ENCODE results near the gene GAREM1. TPM values are rescaled to one million over a fixed set of nuclear protein-coding genes. Genes with fewer than 3 reads are reported as not detected.

GAREM1 gene
- total RNA-seq, 1 experiment from 2014 or later: 1.1 TPM

GRCh38 chr18:32277549-32277948 is 193.1 kb downstream of the GAREM1 start:
- Histone ChIP-seq H3K27me3 (no peaks in the 10 kb centered on the region), H3K9me3 (no peaks in the 10 kb centered on the region), H3K4me3 (no peak overlapping the region), H3K36me3 (no peaks in the 10 kb centered on the region)
- DNase-seq: no peak

GRCh38 chr18:32276906-32277305 is 193.8 kb downstream of the GAREM1 start:
- Histone ChIP-seq H3K9me3 (no peaks in the 10 kb centered on the region), H3K27me3 (no peaks in the 10 kb centered on the region), H3K4me3 (no peak overlapping the region), H3K36me3 (no peaks in the 10 kb centered on the region)
- no peak for DNase-seq

- Histone ChIP-seq H3K36me3 (no peaks in the 10 kb centered on the region), H3K9me3 (no peaks in the 10 kb centered on the region), H3K4me3 (no peak overlapping the region), H3K27me3 (no peaks in the 10 kb centered on the region)
- DNase-seq: no peak
These were observed 194.4 kb downstream of the GAREM1 start for GRCh38 chr18:32276256-32276655.

GRCh38 chr18:32275221-32275620 is 195.5 kb downstream of the GAREM1 start:
- H3K27me3 ChIP-seq: no peaks in the 10 kb centered on the region
- no peaks in the 10 kb centered on the region for H3K9me3 ChIP-seq
- H3K4me3 ChIP-seq: no peak overlapping the region
- H3K36me3 ChIP-seq: no peaks in the 10 kb centered on the region
- DNase-seq: no peak

- Histone ChIP-seq H3K9me3 (no peaks in the 10 kb centered on the region), H3K4me3 (no peak overlapping the region), H3K36me3 (no peaks in the 10 kb centered on the region), H3K27me3 (no peaks in the 10 kb centered on the region)
- DNase-seq: no peak
These were observed 196.4 kb downstream of the GAREM1 start for GRCh38 chr18:32274307-32274706.

GRCh38 chr18:32271672-32272208 is 198.9 kb downstream of the GAREM1 start:
- Histone ChIP-seq H3K27me3 (no peaks in the 10 kb centered on the region), H3K4me3 (no peak overlapping the region), H3K36me3 (no peaks in the 10 kb centered on the region), H3K9me3 (no peaks in the 10 kb centered on the region)
- no peak for DNase-seq

GRCh38 chr18:32270341-32270740 is 200.3 kb downstream of the GAREM1 start:
- H3K36me3 ChIP-seq: no peaks in the 10 kb centered on the region
- no peaks in the 10 kb centered on the region for H3K27me3 ChIP-seq
- DNase-seq: no peak
- no peaks in the 10 kb centered on the region for H3K9me3 ChIP-seq
- no peak overlapping the region for H3K4me3 ChIP-seq

GRCh38 chr18:32267463-32267862 is 203.2 kb downstream of the GAREM1 start:
- Histone ChIP-seq H3K4me3 (no peak overlapping the region), H3K36me3 (no peaks in the 10 kb centered on the region)

GRCh38 chr18:32264401-32264800 is 206.3 kb downstream of the GAREM1 start:
- no peaks in the 10 kb centered on the region for H3K27me3 ChIP-seq
- no peak overlapping the region for H3K4me3 ChIP-seq
- DNase-seq: no peak
- H3K9me3 ChIP-seq: no peaks in the 10 kb centered on the region
- H3K36me3 ChIP-seq: no peaks in the 10 kb centered on the region

More at GRCh38 chr18:32267463-32267862, 203.2 kb downstream of the GAREM1 start:
- no peak for DNase-seq
- no peaks in the 10 kb centered on the region for H3K9me3 ChIP-seq
- H3K27me3 ChIP-seq: no peaks in the 10 kb centered on the region

- Histone ChIP-seq H3K4me3 (no peak overlapping the region), H3K36me3 (no peaks in the 10 kb centered on the region), H3K9me3 (no peaks in the 10 kb centered on the region), H3K27me3 (no peaks in the 10 kb centered on the region)
- DNase-seq: no peak
These were observed 208.6 kb downstream of the GAREM1 start for GRCh38 chr18:32262092-32262491.

- no peaks in the 10 kb centered on the region for H3K27me3 ChIP-seq
- no peak for DNase-seq
- no peaks in the 10 kb centered on the region for H3K36me3 ChIP-seq
These were observed 209.7 kb downstream of the GAREM1 start for GRCh38 chr18:32261003-32261402.

GRCh38 chr18:32259553-32259952 is 211.1 kb downstream of the GAREM1 start:
- no peaks in the 10 kb centered on the region for H3K27me3 ChIP-seq
- H3K9me3 ChIP-seq: no peaks in the 10 kb centered on the region
- no peaks in the 10 kb centered on the region for H3K36me3 ChIP-seq
- no peak for DNase-seq
- H3K4me3 ChIP-seq: no peak overlapping the region

More at GRCh38 chr18:32261003-32261402, 209.7 kb downstream of the GAREM1 start:
- Histone ChIP-seq H3K4me3 (no peak overlapping the region), H3K9me3 (no peaks in the 10 kb centered on the region)

- no peaks in the 10 kb centered on the region for H3K9me3 ChIP-seq
- no peaks in the 10 kb centered on the region for H3K36me3 ChIP-seq
- H3K27me3 ChIP-seq: no peaks in the 10 kb centered on the region
- DNase-seq: no peak
- H3K4me3 ChIP-seq: no peak overlapping the region
These were observed 212.0 kb downstream of the GAREM1 start for GRCh38 chr18:32258558-32259204.

GRCh38 chr18:32258148-32258547 is 212.5 kb downstream of the GAREM1 start:
- DNase-seq: no peak
- Histone ChIP-seq H3K9me3 (no peaks in the 10 kb centered on the region), H3K27me3 (no peaks in the 10 kb centered on the region), H3K4me3 (no peak overlapping the region), H3K36me3 (no peaks in the 10 kb centered on the region)

- DNase-seq: no peak
- no peaks in the 10 kb centered on the region for H3K27me3 ChIP-seq
These were observed 213.4 kb downstream of the GAREM1 start for GRCh38 chr18:32257084-32257785.

GRCh38 chr18:32255570-32255969 is 215.1 kb downstream of the GAREM1 start:
- Histone ChIP-seq H3K9me3 (no peaks in the 10 kb centered on the region), H3K27me3 (no peaks in the 10 kb centered on the region), H3K36me3 (no peaks in the 10 kb centered on the region), H3K4me3 (no peak overlapping the region)
- no peak for DNase-seq

More at GRCh38 chr18:32257084-32257785, 213.4 kb downstream of the GAREM1 start:
- Histone ChIP-seq H3K4me3 (no peak overlapping the region), H3K36me3 (no peaks in the 10 kb centered on the region), H3K9me3 (no peaks in the 10 kb centered on the region)

GRCh38 chr18:32252141-32252860 is 218.4 kb downstream of the GAREM1 start:
- Histone ChIP-seq H3K27me3 (no peaks in the 10 kb centered on the region), H3K4me3 (no peak overlapping the region), H3K36me3 (no peaks in the 10 kb centered on the region), H3K9me3 (no peaks in the 10 kb centered on the region)
- no peak for DNase-seq
